Activated B cell treated with CpG ODN at 0.5 μM for 24 hours (primary cell): Measurements from ENCODE around the gene ADAT3. TPM values are rescaled to one million over a fixed set of nuclear protein-coding genes. Genes with fewer than 3 reads are reported as not detected.
"Not testable (repeated sequence)": the region's sequence is repeated elsewhere in the genome, so short reads cannot be mapped to it uniquely, and the experiment has no call there.

Source experiments
- ATAC-seq: fragments of 200-7000 bp; cut with Tn5 transposase; one replicate; pipeline ENCODE4 v1.10.0; 2021; ENCODE audit warnings: low read depth, mild to moderate bottlenecking, moderate library complexity
- CTCF ChIA-PET: fragments of 350-600 bp; sonication (Branson Sonifier 250); formaldehyde crosslinking; loops from one replicate; lab custom pipeline; 2021; ENCODE audit warnings: antibody characterized with exemption; lab: Charles Lee
- POLR2A ChIA-PET: fragments of 350-600 bp; sonication (Branson Sonifier 250); formaldehyde crosslinking; loops from one replicate; lab custom pipeline; 2021; ENCODE audit warnings: antibody characterized with exemption; lab: Charles Lee
- DNase-seq: peaks from one replicate; pipeline ENCODE4 v3.0.0; 2022
- H3K27ac Mint-ChIP-seq: one replicate; pipeline ENCODE4 v1.8.0; 2020; ENCODE audit warnings: mixed read lengths
- H3K27me3 Mint-ChIP-seq: one replicate; pipeline ENCODE4 v1.8.0; 2021; ENCODE audit warnings: mixed read lengths
- H3K36me3 Mint-ChIP-seq: one replicate; pipeline ENCODE4 v1.8.0; 2021; ENCODE audit warnings: low read depth, mixed read lengths
- H3K4me1 Mint-ChIP-seq: one replicate; pipeline ENCODE4 v1.8.0; 2021; ENCODE audit warnings: mixed read lengths
- H3K4me3 Mint-ChIP-seq: one replicate; pipeline ENCODE4 v1.8.0; 2020; ENCODE audit warnings: mild to moderate bottlenecking, mixed read lengths
- H3K9me3 Mint-ChIP-seq: one replicate; pipeline ENCODE4 v1.8.0; 2020; ENCODE audit warnings: mixed read lengths
- CTCF ChIP-seq: fragments of 200-600 bp; IDR thresholded peaks from one replicate; pipeline ENCODE4 v1.8.0; 2022; ENCODE audit warnings: antibody characterized with exemption, mild to moderate bottlenecking
- intact Hi-C: fragments of 100-400 bp; cut with micrococcal nuclease; formaldehyde crosslinking; loops from one replicate; pipeline ENCODE4 v1.15.1; 2024
- total RNA-seq: library from RNA; stranded (reverse); gene quantifications from 2 replicates; pipeline ENCODE4 v1.2.3, GENCODE V29; 2022

Gene ADAT3
- total RNA-seq, 1 donor from 2014 or later: 14.1 TPM

- peak overlapping the region; percentile 68 for H3K27ac Mint-ChIP-seq
- peak overlapping the region; percentile 97 for H3K4me3 Mint-ChIP-seq
- ChIA-PET POLR2A (interaction anchor here (0.7 to 3.2 kb wide), 3 partner anchors 9 to 620 kb away, joined by 3 to 68 read pairs (median 9); no protein-coding TSS in a partner anchor), CTCF (interaction anchor here (2.8 kb wide), 1 partner anchor 9 kb away, joined by 18 read pairs; no protein-coding TSS in a partner anchor)
- no peaks in the 10 kb centered on the region for H3K27me3 Mint-ChIP-seq
- no peaks in the 10 kb centered on the region for H3K9me3 Mint-ChIP-seq
- intact Hi-C loops: no loop called here
- no peak for TF ChIP-seq CTCF
- peaks cover 36% of the 10 kb centered on the region for H3K4me1 Mint-ChIP-seq
- ATAC-seq (no peak), DNase-seq (no peak)
- H3K36me3 Mint-ChIP-seq: peaks cover 24% of the 10 kb centered on the region
Observed at GRCh38 chr19:1873524-1874473, 31.4 kb upstream of the ADAT3 start.

- intact Hi-C loops: no loop called here
- DNase-seq (no peak), ATAC-seq (no peak)
- peaks cover 24% of the 10 kb centered on the region for H3K36me3 Mint-ChIP-seq
- CTCF ChIA-PET: interaction anchor here (1.0 to 2.8 kb wide), 3 partner anchors 9 to 23 kb away, joined by 3 to 18 read pairs (median 3); no protein-coding TSS in a partner anchor
- peaks cover 36% of the 10 kb centered on the region for H3K4me1 Mint-ChIP-seq
- POLR2A ChIA-PET: interaction anchor here (0.6 to 3.2 kb wide), 16 partner anchors 8 to 619 kb away, joined by 3 to 68 read pairs (median 3); partner anchors contain the start of genes ABHD17A and REXO1
- no peaks in the 10 kb centered on the region for H3K27me3 Mint-ChIP-seq
- no peak for TF ChIP-seq CTCF
- peak overlapping the region; percentile 92 for H3K27ac Mint-ChIP-seq
- H3K4me3 Mint-ChIP-seq: peak overlapping the region; percentile 97
- H3K9me3 Mint-ChIP-seq: no peaks in the 10 kb centered on the region
Observed at GRCh38 chr19:1874554-1875185, 30.5 kb upstream of the ADAT3 start.

DNA sequence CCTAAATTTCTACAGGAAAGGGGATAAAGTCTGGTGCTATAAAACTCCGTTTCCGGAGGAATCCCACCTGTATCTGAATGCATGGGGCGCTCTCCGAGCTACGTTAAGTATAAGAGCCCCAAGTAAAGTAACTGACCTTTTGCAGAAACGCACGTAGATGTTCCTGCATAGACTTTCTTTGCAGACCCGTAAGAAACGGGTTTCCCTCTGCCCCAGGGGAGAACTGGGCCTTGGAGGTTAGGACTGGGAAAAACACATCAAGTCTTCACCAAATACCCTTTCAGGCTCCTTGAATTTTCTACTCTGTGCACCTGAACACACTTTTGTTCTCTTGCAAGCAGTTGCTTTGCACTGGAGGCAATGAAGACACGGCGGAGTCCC lies 29.9 kb upstream of the ADAT3 start:
- POLR2A ChIA-PET: interaction anchor here (0.6 to 3.2 kb wide), 14 partner anchors 9 to 222 kb away, joined by 3 to 68 read pairs (median 4); partner anchors contain the start of genes ABHD17A and REXO1
- Mint-ChIP-seq H3K27ac (peak overlapping the region; percentile 92), H3K4me3 (peak overlapping the region; percentile 97), H3K36me3 (peaks cover 27% of the 10 kb centered on the region), H3K4me1 (peaks cover 36% of the 10 kb centered on the region)
- ATAC-seq, DNase-seq, H3K27me3 Mint-ChIP-seq, intact Hi-C loops, H3K9me3 Mint-ChIP-seq: not testable (repeated sequence)
- CTCF ChIA-PET: interaction anchor here (1.0 to 2.8 kb wide), 3 partner anchors 9 to 23 kb away, joined by 3 to 18 read pairs (median 3); no protein-coding TSS in a partner anchor

GRCh38 chr19:1875646-1876495 lies 29.3 kb upstream of the ADAT3 start:
- H3K4me3 Mint-ChIP-seq: peak overlapping the region; percentile 97
- ChIA-PET CTCF (interaction anchor here (0.8 to 2.8 kb wide), 5 partner anchors 11 to 212 kb away, joined by 3 to 18 read pairs (median 3); no protein-coding TSS in a partner anchor), POLR2A (interaction anchor here (0.5 to 3.2 kb wide), 23 partner anchors 8 to 427 kb away, joined by 3 to 68 read pairs (median 5); partner anchors contain the start of genes ABHD17A, ADAT3, MKNK2 and SCAMP4)
- H3K9me3 Mint-ChIP-seq: no peaks in the 10 kb centered on the region
- peak; percentile 86 for DNase-seq
- no peak for TF ChIP-seq CTCF
- peaks cover 34% of the 10 kb centered on the region for H3K4me1 Mint-ChIP-seq
- H3K36me3 Mint-ChIP-seq: peaks cover 23% of the 10 kb centered on the region
- peak; percentile 94 for ATAC-seq
- intact Hi-C loops: loop anchor here (1.0 kb wide), 3 partner anchors 9 to 29 kb away; partner anchors contain the start of genes ABHD17A, ADAT3 and SCAMP4
- H3K27ac Mint-ChIP-seq: peak overlapping the region; percentile 92
- H3K27me3 Mint-ChIP-seq: no peaks in the 10 kb centered on the region

DNA sequence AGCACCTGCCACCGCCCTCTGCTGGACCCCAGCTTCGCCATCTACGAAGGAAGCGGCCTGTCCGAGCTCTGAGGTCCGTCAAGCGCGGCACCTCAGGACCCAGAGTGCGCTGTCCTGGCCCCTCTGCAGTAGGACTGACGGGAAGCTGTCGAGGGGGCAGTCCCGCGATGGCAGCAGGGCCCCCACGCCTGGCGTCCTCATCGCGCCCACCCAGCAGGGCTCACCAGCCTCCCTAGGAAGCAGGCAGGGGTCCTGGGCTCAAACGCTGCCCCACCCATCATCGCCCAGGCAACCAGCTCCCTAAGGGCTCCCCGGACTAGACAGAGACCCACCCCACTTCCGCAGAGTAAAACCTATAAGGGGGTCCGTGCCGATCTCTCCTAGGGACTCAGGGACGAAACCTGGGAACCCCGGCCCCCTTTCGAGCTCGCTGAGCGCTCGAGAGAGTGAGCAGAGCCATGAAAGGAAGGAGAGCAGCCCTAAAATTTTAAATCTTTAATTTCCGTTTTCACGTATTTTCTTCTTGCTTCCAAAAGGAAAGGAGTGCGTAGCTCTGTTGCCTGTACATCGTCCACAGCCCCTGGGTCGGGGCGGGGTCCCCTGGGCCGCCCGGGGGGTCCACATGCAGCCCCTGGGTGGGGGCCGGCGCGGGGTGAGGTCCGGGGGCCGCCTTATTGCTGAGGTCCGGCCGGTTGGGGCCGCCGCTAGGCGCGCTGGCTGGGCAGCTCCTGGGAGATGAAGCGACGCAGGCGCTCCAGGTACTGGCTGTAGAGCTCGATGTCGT lies 28.5 kb upstream of the ADAT3 start:
- not testable (repeated sequence) for H3K27me3 Mint-ChIP-seq, H3K9me3 Mint-ChIP-seq, DNase-seq
- ATAC-seq: peak; percentile 19
- intact Hi-C loops: loop anchor here (1.0 kb wide), 3 partner anchors 9 to 29 kb away; partner anchors contain the start of genes ABHD17A, ADAT3 and SCAMP4
- H3K4me1 Mint-ChIP-seq: peaks cover 34% of the 10 kb centered on the region
- CTCF ChIA-PET: interaction anchor here (0.8 to 2.8 kb wide), 4 partner anchors 12 to 211 kb away, joined by 3 to 18 read pairs (median 4); no protein-coding TSS in a partner anchor
- POLR2A ChIA-PET: interaction anchor here (0.5 to 3.2 kb wide), 16 partner anchors 7 to 426 kb away, joined by 3 to 68 read pairs (median 8); partner anchors contain the start of genes ABHD17A, ADAT3, MKNK2 and SCAMP4
- H3K4me3 Mint-ChIP-seq: peak overlapping the region; percentile 97
- H3K27ac Mint-ChIP-seq: peak overlapping the region; percentile 87
- H3K36me3 Mint-ChIP-seq: peaks cover 24% of the 10 kb centered on the region

DNA sequence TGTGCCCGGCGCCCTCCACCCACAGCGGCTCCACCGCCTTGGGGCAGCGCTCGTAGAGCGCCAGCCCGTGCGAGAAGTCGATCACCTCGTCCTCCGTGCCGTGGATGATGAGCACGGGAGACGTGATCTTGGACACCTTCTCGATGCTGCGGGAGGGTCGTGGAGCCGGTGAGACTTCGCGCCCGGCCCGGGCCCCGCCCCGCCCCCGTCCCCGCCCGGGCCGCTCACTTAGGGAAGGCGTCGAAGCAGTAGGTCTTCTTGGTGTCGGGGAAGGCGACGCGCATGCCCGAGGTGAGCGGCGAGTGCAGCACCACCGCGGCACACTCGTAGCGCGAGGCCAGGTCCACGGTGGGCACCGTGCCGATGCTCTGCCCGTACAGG lies 27.9 kb upstream of the ADAT3 start:
- ATAC-seq, H3K4me3 Mint-ChIP-seq, H3K9me3 Mint-ChIP-seq, DNase-seq, H3K27me3 Mint-ChIP-seq, intact Hi-C loops, H3K27ac Mint-ChIP-seq: not testable (repeated sequence)
- H3K4me1 Mint-ChIP-seq: peaks cover 37% of the 10 kb centered on the region
- ChIA-PET POLR2A (interaction anchor here (1.0 to 3.2 kb wide), 5 partner anchors 13 to 20 kb away, joined by 5 to 68 read pairs (median 15); no protein-coding TSS in a partner anchor), CTCF (interaction anchor here (1.6 to 2.8 kb wide), 2 partner anchors 13 to 20 kb away, joined by 4 to 18 read pairs; no protein-coding TSS in a partner anchor)
- H3K36me3 Mint-ChIP-seq: peaks cover 24% of the 10 kb centered on the region

- H3K4me3 Mint-ChIP-seq, H3K27ac Mint-ChIP-seq, POLR2A ChIA-PET, CTCF ChIA-PET, H3K9me3 Mint-ChIP-seq, H3K27me3 Mint-ChIP-seq, DNase-seq, ATAC-seq, intact Hi-C loops: not testable (repeated sequence)
- Mint-ChIP-seq H3K4me1 (peaks cover 43% of the 10 kb centered on the region), H3K36me3 (peaks cover 18% of the 10 kb centered on the region)
Observed at GRCh38 chr19:1878583-1878982, 26.6 kb upstream of the ADAT3 start.
